22Rv1 (cell line): Measurements from ENCODE around the gene COL5A3.

Experiments
- ZFX ChIP-seq: fragments of 450-650 bp; IDR thresholded peaks from 2 replicates; pipeline ENCODE4 v1.6.1; 2017; ENCODE audit warnings: antibody characterized with exemption, borderline replicate concordance
- TF ChIP-seq, protein P1 (sequence below): fragments of 450-650 bp; IDR thresholded peaks from 2 replicates; pipeline ENCODE4 v1.5.1; 2017; ENCODE audit warnings: mild to moderate bottlenecking

DNA sequence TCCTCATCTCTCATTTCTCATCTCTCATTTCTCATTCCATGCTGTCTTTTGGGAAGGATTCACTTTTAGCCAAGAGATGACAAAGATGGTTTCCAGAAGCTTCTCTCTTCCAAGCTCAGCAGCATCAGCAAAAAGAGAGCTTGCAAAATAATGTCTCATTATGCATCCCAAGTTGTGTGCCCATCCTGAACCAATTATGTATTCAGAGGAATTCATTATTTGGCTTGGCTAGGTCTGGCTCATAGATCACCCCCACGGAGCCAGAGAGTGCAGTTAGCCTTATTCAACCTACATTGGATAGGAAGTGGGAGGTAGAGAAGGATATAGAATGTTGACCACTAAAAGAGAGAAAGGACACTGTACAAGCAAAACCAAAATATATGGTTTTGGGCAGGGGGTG lies 68.6 kb downstream of the COL5A3 start:
- TF ChIP-seq, protein P1, sequence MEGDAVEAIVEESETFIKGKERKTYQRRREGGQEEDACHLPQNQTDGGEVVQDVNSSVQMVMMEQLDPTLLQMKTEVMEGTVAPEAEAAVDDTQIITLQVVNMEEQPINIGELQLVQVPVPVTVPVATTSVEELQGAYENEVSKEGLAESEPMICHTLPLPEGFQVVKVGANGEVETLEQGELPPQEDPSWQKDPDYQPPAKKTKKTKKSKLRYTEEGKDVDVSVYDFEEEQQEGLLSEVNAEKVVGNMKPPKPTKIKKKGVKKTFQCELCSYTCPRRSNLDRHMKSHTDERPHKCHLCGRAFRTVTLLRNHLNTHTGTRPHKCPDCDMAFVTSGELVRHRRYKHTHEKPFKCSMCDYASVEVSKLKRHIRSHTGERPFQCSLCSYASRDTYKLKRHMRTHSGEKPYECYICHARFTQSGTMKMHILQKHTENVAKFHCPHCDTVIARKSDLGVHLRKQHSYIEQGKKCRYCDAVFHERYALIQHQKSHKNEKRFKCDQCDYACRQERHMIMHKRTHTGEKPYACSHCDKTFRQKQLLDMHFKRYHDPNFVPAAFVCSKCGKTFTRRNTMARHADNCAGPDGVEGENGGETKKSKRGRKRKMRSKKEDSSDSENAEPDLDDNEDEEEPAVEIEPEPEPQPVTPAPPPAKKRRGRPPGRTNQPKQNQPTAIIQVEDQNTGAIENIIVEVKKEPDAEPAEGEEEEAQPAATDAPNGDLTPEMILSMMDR = no peak
- no peak for TF ChIP-seq ZFX
